GM12891 (cell line): Measurements from ENCODE around the gene NCKIPSD.

Experiments
- PAX5 ChIP-seq: IDR thresholded peaks from 2 replicates; pipeline ENCODE4 v1.6.1; 2011; ENCODE audit warnings: low read length, moderate library complexity, mild to moderate bottlenecking; ENCODE audit not compliant: insufficient read depth, severe bottlenecking
- POLR2A ChIP-seq: IDR thresholded peaks from 2 replicates; pipeline ENCODE4 v1.6.1; 2011; ENCODE audit warnings: low read depth, low read length, control low read depth
- POLR2AphosphoS5 ChIP-seq: IDR thresholded peaks from 2 replicates; pipeline ENCODE4 v1.6.1; 2011; ENCODE audit warnings: low read depth, low read length, control low read depth
- POU2F2 ChIP-seq: IDR thresholded peaks from 2 replicates; pipeline ENCODE4 v1.6.1; 2011; ENCODE audit warnings: low read depth, mild to moderate bottlenecking, control low read depth, low read length, moderate library complexity
- SPI1 ChIP-seq: IDR thresholded peaks from 2 replicates; pipeline ENCODE4 v1.6.1; 2011; ENCODE audit warnings: low read depth, low read length, control low read depth
- TAF1 ChIP-seq: IDR thresholded peaks from 2 replicates; pipeline ENCODE4 v1.6.1; 2011; ENCODE audit warnings: low read depth, low read length, control low read depth

GRCh38 chr3:48711727-48712126 is 26.0 kb upstream of the NCKIPSD start:
- TF ChIP-seq TAF1 (no peak), POLR2A (no peak), PAX5 (no peak), POLR2AphosphoS5 (no peak), SPI1 (no peak), POU2F2 (no peak)
